Body of pancreas (tissue), 4 donors: ENCODE measurements around the gene PARP2. TPM values are rescaled to one million over a fixed set of nuclear protein-coding genes. Genes with fewer than 3 reads are reported as not detected.

ENCODE experiments used
- ATAC-seq: fragments of 150-250 bp; one replicate; pipeline ENCODE4 v1.9.1; 2016
- DNase-seq, 4 donors: peaks; one replicate each; pipeline ENCODE4 v3.0.0-alpha.2; 2019
- H3K27ac ChIP-seq, 4 donors: fragments of 200-600 bp; sonication (generic); 1 replicate in 3 of 4; 2 replicates in 1 of 4; pipeline versions ENCODE4 v1.5.1 to v1.6.1; 2016 to 2019; ENCODE audit warnings: mild to moderate bottlenecking in 1 of 4, mixed read lengths in 1 of 4, moderate library complexity in 1 of 4
- H3K27me3 ChIP-seq, 2 donors: fragments of 200-600 bp; sonication (generic); one replicate each; pipeline ENCODE4 v1.6.0; 2016; ENCODE audit warnings: mild to moderate bottlenecking in 1 of 2
- H3K36me3 ChIP-seq, 2 donors: fragments of 200-600 bp; sonication (generic); replicated peaks in 1 of 2; 2 replicates each; pipeline ENCODE4 v1.5.1; 2016; ENCODE audit warnings: low read depth in 2 of 2; ENCODE audit not compliant: insufficient read depth in 1 of 2
- H3K4me1 ChIP-seq: fragments of 200-600 bp; sonication (generic); one replicate; pipeline ENCODE4 v1.6.0; 2016
- H3K4me3 ChIP-seq, 2 donors: fragments of 200-600 bp; sonication (generic); 1 replicate in 1 of 2; 2 replicates in 1 of 2; pipeline ENCODE4 v1.5.1; 2016 to 2019
- H3K9me3 ChIP-seq, 3 donors: fragments of 200-600 bp; sonication (generic); 1 replicate in 2 of 3; 2 replicates in 1 of 3; pipeline ENCODE4 v1.5.1; 2016
- POLR2A ChIP-seq, 3 donors: fragments of 450-650 bp; IDR thresholded peaks; one replicate each; pipeline ENCODE4 v1.6.1; 2016; ENCODE audit warnings: antibody characterized with exemption in 3 of 3, mild to moderate bottlenecking in 2 of 3
- WGBS, 2 donors: methylation state at CpG; one replicate each; pipeline ENCODE4 v1.1.5; 2017; 5-methylcytosine and 5-hydroxymethylcytosine counted together
- intact Hi-C: fragments of 100-400 bp; cut with DNase I; formaldehyde crosslinking; loops from one replicate; pipeline ENCODE4 v1.15.1; 2023
- total RNA-seq, 2 donors: library from RNA; depleted of rRNA; stranded (reverse); fragments of >200 nt; gene quantifications; one replicate each; pipeline ENCODE4 v1.1.0, GENCODE V29; 2016
- TF ChIP-seq, protein P1 (sequence below), 7 experiments: fragments of 450-650 bp in 4 of 7; fragments of 200-600 bp in 3 of 7; sonication (generic) in 3 of 7; IDR thresholded peaks; one replicate each; pipeline ENCODE4 v1.5.1; 2016 to 2019; ENCODE audit warnings: antibody characterized with exemption in 7 of 7

Gene PARP2
- total RNA-seq, 2 donors from 2014 or later, result 5.6 to 11.7 TPM

DNA sequence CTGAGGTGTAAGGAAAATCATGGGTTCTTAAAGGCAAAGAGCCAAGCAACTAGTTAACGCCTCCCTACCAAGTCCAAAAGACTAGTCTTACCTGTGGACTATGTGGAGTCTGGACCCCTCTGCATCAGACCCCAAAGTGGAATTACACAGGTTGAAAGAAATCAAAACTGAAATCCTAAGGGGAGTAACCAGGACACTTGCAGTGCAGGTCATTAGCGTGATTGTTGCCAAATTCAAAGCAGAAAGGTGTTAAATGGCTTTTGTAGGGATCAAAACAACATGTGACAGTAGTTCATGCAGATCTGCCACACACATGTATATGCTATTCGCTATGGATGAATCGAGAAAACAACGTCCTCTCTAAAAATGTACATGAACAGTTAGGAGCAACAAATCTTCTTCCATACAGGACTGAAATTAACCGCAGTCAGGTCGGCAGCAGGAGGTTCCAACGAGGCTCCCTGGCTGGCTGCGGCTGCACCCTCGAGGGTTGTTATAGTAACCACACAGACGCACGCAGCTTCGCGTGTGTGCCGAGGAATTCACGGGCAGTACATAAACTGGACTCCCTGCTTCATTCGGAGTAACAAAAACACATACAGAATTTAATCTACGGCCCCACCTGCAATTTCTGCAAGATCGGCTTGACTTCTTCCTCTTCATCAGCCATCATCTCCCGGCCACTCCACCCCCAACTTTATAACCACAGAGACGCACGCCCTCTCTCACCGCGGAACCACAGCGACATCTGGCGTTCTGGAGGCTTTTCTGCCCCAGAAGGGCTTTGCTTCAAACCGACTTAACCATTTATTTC lies 38.0 kb upstream of the PARP2 start, which contains the start of gene TTC5:
TTC5 (minus strand) TSS at position 687 of the 814 bp plus-strand sequence; CDS start at position 673, 14 bp downstream.
- Histone ChIP-seq H3K4me1 (peaks cover 17% of the 10 kb centered on the region), H3K9me3 (no peaks in the 10 kb centered on the region), H3K27ac (peak within 1 kb of the TSS in 3 of 4 donors; percentile 13 to 59 (median 40)), H3K4me3 (peak within 1 kb of the TSS; percentile 55 to 60), H3K36me3 (peaks cover 0 to under 1% of the 10 kb centered on the region in 2 donors), H3K27me3 (no peaks in the 10 kb centered on the region)
- WGBS, 2 donors, result 1% methylated on average over 27 of the region's 27 CpGs
- DNase-seq, result peak; percentile 79 to 85 (median 84)
- ATAC-seq, result peak; percentile 99
- TF ChIP-seq POLR2A (IDR thresholded peaks at IDR 0.05), result peak in 2 of 3 donors; percentile 35 to 44
- TF ChIP-seq, protein P1, sequence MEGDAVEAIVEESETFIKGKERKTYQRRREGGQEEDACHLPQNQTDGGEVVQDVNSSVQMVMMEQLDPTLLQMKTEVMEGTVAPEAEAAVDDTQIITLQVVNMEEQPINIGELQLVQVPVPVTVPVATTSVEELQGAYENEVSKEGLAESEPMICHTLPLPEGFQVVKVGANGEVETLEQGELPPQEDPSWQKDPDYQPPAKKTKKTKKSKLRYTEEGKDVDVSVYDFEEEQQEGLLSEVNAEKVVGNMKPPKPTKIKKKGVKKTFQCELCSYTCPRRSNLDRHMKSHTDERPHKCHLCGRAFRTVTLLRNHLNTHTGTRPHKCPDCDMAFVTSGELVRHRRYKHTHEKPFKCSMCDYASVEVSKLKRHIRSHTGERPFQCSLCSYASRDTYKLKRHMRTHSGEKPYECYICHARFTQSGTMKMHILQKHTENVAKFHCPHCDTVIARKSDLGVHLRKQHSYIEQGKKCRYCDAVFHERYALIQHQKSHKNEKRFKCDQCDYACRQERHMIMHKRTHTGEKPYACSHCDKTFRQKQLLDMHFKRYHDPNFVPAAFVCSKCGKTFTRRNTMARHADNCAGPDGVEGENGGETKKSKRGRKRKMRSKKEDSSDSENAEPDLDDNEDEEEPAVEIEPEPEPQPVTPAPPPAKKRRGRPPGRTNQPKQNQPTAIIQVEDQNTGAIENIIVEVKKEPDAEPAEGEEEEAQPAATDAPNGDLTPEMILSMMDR (IDR thresholded peaks at IDR 0.05), result peak; percentile 81 to 97 (median 90)
- intact Hi-C loops, result no loop called here

DNA sequence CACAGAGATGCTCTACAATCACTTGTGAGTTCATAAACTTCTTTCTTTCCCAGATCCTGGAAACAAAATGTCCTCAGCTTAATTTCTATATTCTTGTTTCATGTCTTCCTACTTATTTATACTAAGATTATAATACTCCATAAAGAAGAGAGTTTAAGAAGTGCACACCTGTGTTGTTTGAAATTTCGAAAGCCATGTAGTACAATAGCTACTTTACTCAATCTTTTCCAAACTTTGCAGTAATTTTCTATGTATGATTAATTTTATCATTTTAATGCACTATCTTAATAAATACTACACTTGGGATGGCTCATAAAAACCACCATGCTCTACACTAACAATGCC lies 37.4 kb upstream of the PARP2 start:
- intact Hi-C loops, result no loop called here
- TF ChIP-seq, protein P1 (IDR thresholded peaks at IDR 0.05), result no peak
- no peak for TF ChIP-seq POLR2A (IDR thresholded peaks at IDR 0.05)

DNA sequence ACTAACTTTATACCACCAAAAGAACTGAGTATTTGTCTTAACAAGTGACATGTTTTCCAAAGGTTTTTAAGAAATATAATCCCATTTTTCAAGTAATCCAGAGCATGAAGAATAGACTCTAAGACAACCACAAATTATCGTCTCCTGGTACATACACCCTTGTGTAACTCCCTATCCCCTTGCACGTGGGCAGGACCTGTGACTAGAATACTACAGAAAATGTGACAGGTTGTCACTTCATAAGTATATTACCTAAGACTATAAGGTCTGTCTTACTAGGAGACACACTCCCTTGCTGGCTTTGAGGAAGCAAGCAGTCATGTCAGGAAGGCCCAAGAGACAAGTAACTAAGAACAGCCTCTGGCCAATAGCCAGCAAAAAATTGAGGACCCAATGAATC lies 29.4 kb upstream of the PARP2 start:
- ATAC-seq, result no peak
- Histone ChIP-seq H3K4me1 (no peaks in the 10 kb centered on the region), H3K27ac (no peak overlapping the region), H3K4me3 (no peak overlapping the region), H3K9me3 (no peaks in the 10 kb centered on the region), H3K27me3 (no peaks in the 10 kb centered on the region), H3K36me3 (peaks cover 6 to 25% of the 10 kb centered on the region in 2 donors)
- intact Hi-C loops, result no loop called here
- no peak for TF ChIP-seq POLR2A (IDR thresholded peaks at IDR 0.05)
- WGBS, 2 donors, result 93 to 96% methylated on average over 2 of the region's 2 CpGs
- DNase-seq, result no peak

More for the DNA sequence above, 37.4 kb upstream of the PARP2 start:
- no peak for ATAC-seq
- Histone ChIP-seq H3K4me3 (no peak overlapping the region), H3K27me3 (no peaks in the 10 kb centered on the region), H3K27ac (no peak overlapping the region), H3K4me1 (peaks cover 17% of the 10 kb centered on the region), H3K36me3 (no peaks in the 10 kb centered on the region), H3K9me3 (no peaks in the 10 kb centered on the region)
- WGBS, 2 donors, result 91 to 100% methylated on average over 1 of the region's 1 CpG
- no peak for DNase-seq

DNA sequence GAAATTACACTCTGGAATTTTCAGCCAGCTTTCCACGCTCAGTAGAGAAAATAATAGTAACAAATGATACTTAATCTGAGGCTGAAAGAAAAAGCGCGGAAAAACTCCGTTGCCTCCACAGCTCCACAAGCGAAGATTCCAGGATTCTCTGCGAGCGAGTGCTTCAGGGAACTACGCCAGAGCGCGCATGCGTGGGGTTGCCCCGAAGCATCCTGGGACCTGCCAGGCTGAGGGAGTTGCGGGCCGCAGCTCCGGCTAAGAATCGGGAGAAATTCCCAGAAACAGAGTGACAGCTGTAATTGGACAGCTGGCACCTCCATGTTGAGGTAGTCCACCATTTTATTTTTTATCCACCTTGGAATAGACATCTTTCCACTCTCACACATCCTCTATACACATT lies 25.7 kb upstream of the PARP2 start:
- no peak for ATAC-seq
- DNase-seq, result no peak
- peaks cover 4 to 27% of the 10 kb centered on the region in 2 donors for H3K36me3 ChIP-seq
- no peak overlapping the region for H3K4me3 ChIP-seq
- WGBS, 2 donors, result 97 to 98% methylated on average over 16 of the region's 16 CpGs
- H3K27me3 ChIP-seq, result no peaks in the 10 kb centered on the region
- TF ChIP-seq, protein P1 (IDR thresholded peaks at IDR 0.05), result no peak
- TF ChIP-seq POLR2A (IDR thresholded peaks at IDR 0.05), result no peak
- H3K27ac ChIP-seq, result no peak overlapping the region
- intact Hi-C loops, result no loop called here
- no peaks in the 10 kb centered on the region for H3K4me1 ChIP-seq
- H3K9me3 ChIP-seq, result no peaks in the 10 kb centered on the region

DNA sequence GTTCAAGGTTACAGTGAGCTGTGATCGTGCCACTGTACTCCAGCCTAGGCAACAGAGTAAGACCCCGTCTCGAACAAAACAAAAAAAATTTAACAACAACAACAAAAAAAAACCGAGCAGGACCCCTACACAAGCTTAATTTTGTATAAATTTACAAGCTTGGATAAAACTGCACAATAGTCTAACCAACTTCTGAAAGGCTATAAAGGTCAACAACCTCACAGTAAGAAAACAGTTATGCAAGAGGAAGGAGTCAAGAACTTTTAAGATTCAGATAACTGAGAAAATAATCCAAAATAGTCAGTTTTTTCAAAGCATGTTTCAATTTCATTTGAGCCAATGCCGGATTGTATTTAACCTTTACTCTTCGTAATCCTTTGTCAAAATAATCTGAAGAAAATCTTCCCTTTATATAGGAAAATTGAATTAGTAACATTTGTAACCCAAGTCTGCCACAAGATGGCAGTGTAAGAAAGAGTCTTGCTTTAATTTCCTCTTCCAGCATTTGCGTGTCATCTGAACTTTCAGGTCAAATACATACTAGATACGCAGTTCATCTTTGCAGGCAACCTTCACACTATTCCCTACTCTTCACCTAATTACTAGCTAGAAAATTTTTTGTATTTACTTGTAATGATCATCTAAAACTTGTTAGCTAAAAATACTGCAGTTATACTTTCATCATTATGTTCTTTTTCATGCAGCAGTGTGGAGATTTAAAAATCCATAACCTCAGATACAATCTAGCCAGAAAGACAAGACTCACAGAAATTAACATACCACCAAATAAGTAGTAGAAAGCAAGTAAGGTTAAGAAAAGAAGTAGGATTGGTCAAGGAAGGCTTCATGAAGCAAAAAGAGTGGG lies 16.2 kb upstream of the PARP2 start:
- no peak overlapping the region for H3K4me3 ChIP-seq
- ATAC-seq (peak; percentile 65), DNase-seq (peak in 1 of 4 donors; percentile 43)
- H3K27ac ChIP-seq, result peak overlapping the region in 2 of 4 donors; percentile 7 to 19
- 30 to 36% methylated on average over 8 of the region's 8 CpGs for WGBS, 2 donors
- peaks cover 0 to 3% (median 0%) of the 10 kb centered on the region in 3 donors for H3K9me3 ChIP-seq
- no peaks in the 10 kb centered on the region for H3K27me3 ChIP-seq
- peaks cover 12% of the 10 kb centered on the region for H3K4me1 ChIP-seq
- peaks cover 0 to 12% of the 10 kb centered on the region in 2 donors for H3K36me3 ChIP-seq
- TF ChIP-seq, protein P1 (IDR thresholded peaks at IDR 0.05), result peak; percentile 32 to 83 (median 77)
- TF ChIP-seq POLR2A (IDR thresholded peaks at IDR 0.05), result no peak
- intact Hi-C loops, result no loop called here
